HG02885 (cell line): Measurements from ENCODE around the gene CNTROB.

ENCODE experiments used
- ATAC-seq: cut with Tn5 transposase; IDR thresholded peaks from one replicate; pipeline ENCODE4 v1.9.1; 2021; ENCODE audit warnings: mild to moderate bottlenecking; ENCODE audit not compliant: unreplicated experiment, poor library complexity

CNTROB gene

DNA sequence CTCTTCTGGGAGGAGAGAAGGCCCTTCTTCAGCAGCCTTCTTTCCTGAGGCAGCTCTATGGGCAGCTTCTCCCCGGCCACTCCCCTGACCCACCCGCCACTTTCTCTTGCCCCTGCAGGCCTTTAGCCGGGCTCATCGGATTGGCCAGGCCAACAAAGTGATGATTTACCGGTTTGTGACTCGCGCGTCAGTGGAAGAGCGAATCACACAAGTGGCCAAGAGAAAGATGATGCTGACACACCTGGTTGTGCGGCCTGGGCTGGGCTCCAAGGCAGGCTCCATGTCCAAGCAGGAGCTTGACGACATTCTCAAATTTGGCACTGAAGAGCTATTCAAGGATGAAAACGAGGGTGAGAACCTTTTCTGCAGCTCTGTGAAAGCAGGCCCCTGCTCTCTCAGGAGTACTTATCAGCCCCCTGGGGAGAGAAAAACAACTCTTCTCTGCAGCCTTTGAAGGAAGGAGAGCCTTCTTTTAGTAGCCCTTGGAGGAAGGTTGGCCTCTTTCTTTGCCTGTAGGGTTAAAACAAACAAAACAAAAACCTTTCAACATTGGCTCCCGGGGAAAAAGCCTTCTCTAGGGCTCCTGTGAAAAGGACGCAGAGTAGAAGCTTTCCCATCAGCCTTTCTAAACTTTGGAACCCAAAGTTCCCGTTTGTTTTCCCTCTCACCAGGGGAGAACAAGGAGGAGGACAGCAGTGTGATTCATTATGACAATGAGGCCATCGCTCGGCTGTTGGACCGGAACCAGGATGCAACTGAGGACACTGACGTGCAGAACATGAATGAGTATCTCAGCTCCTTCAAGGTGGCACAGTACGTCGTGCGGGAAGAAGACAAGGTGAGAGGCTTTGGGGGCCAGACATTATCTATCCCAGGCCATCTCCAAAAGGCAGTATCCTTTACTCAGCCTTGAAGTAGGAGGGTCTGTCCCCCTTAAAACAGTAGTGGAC, 28.6 kb upstream of the CNTROB start:
- no peak for ATAC-seq

DNA sequence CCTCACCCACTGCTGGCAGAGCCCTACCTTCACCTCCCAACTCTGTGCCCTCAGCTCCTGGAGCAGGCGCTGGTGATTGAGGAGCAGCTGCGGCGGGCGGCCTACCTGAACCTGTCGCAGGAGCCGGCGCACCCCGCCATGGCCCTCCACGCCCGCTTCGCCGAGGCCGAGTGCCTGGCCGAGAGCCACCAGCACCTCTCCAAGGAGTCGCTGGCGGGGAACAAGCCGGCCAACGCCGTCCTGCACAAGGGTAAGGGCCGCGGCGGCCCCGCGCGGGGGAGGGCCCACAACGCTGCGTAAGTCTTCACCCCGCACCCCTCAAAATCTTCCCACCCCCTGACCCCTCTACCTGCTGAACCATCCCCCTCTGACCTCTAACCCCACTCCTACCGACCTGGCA, 22.9 kb upstream of the CNTROB start:
- no peak for ATAC-seq

DNA sequence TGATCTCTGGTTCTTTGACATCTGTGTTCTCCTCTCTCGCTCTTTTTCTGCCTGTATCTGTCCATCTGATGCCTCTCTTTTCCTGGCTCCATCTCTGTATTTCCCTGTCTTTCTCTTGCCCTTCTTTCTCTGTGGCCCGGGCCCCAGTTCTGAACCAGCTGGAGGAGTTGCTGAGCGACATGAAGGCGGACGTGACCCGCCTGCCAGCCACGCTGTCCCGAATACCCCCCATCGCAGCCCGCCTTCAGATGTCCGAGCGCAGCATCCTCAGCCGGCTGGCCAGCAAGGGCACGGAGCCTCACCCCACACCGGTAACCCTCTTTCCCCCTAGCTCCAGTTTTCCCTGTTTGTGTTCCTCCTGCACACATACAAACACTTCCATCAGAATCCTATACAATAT, 21.7 kb upstream of the CNTROB start:
- ATAC-seq, result no peak

DNA sequence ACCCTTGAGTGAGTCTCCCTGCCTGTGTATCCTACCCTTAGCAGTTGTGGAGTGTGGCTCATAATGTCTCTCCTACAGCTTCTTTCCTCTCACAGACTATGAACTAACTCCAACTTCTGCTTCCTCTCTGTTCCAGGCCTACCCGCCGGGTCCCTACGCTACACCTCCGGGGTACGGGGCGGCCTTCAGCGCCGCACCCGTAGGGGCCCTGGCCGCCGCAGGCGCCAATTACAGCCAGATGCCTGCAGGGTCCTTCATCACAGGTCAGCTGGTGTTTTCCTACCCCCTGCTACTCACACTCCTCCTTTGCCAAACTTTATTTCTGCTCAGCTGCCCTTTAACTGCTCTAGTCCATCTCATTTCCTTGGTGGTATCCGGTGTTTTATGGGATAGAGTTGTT, 21.3 kb upstream of the CNTROB start:
- ATAC-seq, result no peak

DNA sequence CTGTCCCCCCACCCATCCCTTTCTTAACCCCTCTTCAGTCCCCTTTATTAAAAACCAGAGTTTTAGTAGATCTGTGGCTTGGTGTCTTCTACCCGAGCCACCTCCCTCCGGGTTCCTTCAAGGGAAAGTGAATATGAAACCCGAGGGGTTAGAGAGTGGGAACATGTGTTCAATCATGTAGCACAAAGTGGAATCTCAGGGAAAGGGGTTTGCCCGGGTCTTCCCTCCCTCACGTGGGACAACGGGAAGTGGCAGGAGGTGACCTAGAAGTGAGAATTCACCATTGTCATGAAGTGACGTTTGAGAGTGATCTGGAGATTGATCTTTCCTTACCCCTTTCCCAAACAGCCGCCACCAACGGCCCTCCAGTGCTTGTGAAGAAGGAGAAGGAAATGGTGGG, 20.9 kb upstream of the CNTROB start:
- no peak for ATAC-seq

DNA sequence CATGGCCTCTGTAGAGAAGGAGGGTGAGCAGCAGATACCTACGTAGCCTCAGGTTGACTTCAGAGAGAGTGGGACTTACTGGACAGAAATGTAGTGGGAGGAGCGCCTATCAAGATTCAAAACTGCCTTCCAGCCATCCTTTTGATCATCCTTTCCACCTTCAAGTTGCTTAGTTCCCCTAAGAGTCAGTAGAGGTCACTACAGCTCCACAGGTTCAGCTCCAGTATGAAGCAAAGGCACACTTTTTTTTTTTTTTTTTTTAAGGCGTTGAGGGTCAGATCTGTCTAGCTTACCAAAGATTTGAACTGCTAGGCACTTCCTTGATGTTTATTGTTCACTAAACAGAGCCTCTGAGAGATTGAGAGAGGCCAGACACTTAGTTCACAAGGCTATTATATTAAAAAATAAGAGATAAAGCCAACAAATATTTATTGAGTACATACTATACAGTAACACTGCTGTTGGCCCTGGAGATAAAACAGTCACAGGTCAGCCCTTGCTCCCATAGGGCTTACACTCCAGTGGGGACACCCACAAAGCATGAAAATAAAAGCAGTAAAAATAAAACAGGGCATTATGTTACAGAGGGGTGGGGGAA, 19.0 kb upstream of the CNTROB start:
- ATAC-seq, result no peak

DNA sequence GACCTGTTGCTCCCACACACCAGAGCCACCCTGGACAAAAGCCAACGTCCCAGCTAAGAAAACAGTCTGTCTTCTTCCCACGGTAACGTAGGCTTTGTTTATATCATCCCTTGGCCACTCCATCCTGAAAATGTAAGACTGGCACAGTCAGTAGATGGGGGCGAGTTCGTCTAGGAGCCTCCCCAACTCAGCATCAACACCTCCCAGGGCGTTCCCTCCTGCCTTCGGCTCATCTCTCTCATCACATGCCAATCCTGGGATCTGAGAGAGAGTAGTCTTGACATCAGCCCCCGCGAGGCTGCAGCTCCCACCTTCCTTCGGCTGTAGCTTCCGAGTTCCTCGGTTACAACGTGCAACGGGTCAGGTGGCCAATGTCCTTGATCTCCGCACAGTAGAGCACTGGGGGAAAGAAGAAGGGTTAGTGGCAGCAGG, 16.8 kb upstream of the CNTROB start:
- no peak for ATAC-seq

DNA sequence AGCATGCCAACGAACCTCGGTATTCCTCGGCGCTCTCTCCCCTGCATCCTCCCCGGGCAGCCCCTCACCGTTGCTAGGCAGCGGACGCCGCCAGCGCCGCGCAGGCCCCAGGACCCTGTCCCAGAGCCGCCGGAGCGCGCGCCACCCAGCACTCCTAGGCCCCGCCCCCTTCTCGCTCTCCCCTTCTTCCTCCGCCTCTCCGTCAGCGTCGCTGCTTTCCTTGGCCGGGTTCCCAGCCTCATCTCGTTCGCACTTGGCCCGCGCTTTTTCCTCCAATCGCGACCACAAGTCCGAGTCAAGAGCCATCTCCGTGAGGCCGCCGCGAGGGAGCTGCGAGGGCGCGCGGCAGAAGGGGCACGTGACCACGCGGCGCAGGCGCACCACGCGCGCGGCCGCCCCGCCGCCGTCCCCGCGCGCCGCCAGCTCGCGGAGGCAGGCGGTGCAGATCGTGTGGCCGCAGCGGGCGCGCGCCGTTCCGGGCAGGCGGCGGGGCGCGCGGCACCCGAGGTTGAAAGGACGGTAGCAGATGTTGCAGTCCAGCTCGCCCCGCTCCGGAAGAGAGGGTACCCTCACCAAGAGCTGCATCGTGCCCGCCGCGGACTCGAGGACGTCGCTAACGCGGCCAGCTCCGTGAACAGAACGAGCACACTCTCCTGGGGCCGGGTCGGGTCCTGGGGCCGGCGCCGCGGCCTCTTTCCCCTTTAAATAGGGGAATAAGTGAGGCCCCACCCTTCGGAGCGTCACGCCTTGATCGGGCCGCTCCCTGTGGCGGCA, 16.2 kb upstream of the CNTROB start, which contains the start of gene RNF227:
Gene RNF227, minus strand, starts transcription at position 679 of the 774 bp plus-strand sequence. Its CDS starts 94 bp downstream, at position 585.
- peak; percentile 80 for ATAC-seq

DNA sequence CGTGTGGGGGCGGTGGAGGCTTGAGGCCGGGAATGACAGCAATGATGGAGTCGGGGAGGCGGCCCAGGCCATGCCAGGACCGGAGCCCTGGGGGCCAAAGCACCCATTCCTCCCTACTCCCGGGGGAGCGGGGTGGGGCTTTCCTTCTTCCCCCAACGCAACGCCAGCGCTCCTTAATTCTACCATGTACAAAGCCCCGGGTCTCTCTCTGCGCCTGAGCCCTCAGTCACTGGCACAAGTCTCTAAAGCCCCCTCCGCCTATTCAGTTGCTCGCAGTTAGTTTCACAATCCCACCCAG, 15.7 kb upstream of the CNTROB start:
- ATAC-seq, result no peak

DNA sequence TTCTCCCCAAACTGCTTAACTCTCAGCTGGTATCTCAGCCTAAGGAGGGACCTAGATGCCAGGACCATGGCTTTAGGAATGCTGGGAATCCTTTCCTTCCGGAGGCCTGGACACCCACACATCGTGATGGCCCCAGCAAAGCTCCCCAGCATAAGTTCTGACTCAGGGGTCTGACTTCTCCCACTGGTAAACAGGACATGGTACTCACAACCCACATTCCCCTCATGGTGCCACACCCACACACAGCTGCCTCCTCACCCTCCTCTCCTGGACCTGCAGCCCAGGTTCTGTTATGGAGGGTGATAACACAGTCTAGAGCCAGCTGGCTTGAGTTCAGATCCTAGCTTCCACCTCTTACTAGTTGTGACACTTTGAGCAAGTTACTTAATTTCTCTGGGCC, 15.2 kb upstream of the CNTROB start:
- ATAC-seq, result no peak

DNA sequence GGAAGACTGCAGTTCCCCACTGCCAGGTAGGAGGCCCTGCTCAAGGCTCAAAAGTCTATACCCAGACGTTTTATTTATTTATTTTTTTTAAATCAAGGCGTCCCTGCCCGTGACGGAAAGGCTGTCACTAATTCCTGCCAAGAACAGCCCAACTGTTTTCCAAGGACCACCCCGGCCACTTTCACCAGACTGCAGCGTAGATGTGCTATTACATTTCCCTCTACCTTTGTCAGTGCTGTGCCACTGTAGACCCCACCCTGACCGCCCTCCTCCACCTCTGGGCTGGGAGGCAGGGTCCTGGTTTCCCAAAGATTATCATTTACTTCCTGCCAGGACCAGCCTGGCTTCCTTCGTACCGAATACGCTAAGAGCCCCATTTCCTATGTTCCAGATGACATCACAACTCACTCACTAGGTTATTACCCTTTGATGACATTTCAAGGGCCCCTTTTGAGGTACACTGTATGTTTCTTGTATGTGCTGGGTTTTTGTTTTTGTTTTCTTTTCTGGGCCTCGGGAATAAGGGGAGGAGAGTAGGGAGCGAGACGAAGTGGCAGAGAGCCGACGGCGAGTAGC, 9.6 kb upstream of the CNTROB start:
- ATAC-seq, result no peak

DNA sequence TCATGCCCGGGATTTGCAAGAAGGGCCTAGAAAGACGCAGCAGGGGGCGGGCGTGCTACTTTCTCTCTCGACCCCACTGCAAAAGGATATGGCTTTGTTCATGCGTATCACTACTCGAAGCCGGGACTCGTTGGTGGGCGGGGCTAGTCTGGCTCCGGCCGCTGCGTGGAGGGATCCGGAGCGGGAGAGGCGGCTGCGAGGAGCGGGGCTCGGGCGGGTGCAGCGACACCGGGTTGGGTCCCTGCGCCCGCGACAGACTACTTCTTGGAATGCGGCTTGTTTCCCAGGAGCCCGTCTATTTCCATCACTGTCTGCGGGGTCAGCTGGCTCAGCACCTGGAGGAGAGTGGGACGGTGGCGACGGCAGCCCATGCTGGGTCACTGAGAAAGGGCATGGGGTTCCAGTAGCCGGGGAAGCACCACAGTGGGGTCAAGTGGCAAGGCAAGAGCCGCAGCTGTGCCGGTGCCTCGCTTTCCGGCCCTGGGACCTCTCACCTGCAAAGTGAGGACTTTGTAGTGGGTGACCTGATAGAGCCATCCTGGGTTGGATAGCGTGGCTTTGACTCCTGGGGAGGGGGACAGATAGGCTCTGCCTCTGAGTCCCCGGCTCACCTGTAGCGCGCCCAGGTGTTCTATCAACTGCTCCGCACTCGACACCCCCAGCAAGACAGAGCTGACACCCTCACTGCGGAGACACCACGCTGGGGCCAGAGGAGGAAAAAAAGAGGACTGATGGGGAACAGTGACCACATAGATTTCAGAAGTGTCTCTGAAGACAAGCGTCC, 9.0 kb upstream of the CNTROB start:
- no peak for ATAC-seq

DNA sequence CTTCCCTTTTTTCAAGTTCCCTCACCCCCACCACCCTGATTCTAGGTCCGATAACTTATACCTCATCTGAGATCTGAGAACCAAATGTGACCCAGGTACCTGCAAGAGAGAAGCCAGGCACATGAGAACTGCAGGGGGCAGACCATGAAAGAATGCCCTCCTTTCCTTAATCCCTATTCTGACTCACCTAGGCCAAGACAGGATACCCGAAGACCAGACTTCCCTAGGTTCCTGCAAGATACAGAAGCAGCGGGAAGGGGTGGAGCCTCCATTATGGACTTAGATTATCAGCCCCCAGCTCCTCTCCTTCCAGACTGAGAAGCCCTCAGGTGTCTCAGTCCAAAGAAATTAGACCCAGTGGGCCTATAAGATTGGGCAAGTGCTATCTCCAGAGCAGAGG, 4.4 kb upstream of the CNTROB start:
- ATAC-seq, result no peak

DNA sequence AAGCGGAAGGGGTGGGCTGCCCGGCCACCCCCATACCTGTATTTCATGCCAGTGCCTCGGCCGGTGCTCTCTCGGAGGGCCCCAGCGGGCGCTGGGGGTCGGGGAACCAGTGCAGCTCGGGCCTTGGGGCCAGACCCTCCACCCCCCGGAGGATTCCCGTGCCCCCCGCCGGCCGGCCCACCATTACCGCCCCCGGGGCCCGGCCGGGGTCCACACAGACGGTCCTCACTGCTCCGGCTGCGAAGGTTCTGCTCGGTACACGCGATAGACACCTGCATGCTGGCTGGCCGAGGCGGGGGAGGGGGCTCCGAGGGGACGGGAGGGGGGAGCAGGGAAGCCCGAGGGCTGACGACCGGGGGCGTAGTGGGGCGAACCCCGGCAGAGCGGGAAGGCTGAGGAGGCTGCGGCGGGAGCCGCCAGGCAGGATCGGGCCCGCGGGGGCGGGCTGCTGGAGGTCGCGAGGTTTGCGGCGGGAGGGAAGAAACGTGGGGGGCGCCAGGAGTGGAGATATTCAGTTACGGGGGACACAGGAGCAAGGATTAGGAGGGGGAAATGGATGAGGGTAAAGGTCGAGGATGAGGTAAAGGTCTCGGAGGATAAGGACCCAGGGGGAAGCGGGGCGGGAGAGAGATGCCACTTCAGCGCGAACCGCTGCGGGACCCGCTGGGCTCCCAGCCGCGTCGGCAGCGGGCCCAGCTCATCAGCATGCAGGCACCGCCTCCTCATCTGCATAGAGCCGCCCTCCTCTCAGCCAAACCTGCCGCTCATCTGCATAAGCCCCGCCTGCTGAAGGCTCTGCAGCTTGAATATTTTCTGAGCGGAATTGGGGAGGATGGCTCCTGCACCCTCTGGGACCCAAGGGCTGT, 2.6 kb upstream of the CNTROB start, which contains the start of gene KCNAB3:
Gene KCNAB3, minus strand, starts transcription at position 699 of the 866 bp plus-strand sequence. Its CDS starts 421 bp downstream, at position 278.
- ATAC-seq, result no peak

DNA sequence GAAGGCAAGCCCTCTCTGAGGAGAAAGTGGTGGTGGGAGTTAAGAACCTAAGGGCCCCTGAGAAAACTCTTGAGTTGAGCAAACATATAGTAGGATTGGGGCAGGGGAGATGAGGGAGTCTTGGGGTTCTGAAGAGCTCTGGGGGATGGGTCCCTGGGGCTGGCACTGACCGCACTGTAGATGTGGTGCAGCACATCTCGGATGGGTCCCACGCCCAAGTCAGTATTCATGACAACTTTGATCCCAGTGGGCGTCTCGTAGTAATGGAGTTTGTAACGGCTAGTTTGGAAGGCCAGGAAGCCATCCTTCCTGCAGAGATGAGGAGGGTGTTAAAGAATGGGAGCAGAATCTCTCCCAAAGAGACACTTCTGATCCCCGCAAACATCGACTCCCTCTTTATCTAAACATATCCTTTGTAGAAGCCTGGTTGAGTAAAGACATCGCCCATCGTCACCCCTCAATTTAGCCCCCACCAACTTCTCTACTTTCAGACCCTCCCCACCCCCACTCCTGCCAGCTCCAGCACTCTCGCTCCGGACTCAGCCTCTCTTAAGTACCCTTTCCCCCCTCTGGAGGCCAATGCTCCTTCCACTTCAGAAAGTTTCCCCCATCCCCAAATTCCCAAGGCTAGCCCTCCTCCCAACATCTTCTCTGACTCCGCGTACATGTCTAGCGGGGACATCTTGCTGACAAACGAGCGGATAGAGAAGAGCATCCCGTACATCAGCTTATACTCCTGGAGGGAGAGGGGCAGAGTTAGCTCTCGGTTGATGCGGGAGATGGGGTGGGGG, 970 bp upstream of the CNTROB start:
- ATAC-seq, result no peak

DNA sequence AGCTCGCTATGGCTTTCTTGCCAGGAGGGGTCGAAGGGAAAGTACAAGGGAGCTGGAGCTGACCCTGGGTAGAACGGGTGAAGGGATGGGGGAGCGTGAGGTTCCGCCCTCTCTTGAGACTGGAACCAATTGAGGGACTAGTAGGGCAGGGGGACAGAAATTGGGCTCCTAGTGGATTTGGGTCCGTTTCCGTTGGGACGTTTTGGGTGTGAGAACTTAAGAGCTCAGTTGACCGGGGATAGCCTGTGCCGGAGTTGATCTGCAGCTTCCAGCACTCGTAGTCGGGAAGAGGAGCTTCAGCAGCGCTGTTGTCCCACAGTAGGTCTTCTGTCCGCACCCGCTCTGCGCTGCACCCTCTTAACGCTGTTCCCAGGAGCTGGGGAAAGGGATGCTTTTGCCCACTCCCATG, 481 bp downstream of the CNTROB start:
- peak; percentile 9 for ATAC-seq

DNA sequence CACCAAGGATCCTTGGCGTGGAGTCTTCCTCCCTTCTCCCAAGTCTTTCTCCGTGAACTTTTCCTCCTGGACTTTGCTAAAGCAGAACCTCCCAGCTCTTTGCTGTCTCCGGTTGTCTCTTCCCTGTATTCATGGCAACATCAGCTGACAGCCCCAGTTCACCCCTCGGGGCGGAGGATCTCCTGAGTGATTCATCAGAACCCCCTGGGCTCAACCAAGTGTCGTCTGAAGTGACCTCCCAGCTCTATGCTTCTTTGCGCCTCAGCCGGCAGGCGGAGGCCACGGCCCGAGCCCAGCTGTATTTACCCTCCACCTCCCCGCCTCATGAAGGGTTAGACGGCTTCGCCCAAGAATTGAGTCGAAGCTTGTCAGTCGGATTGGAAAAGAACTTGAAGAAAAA, 943 bp downstream of the CNTROB start:
- no peak for ATAC-seq

DNA sequence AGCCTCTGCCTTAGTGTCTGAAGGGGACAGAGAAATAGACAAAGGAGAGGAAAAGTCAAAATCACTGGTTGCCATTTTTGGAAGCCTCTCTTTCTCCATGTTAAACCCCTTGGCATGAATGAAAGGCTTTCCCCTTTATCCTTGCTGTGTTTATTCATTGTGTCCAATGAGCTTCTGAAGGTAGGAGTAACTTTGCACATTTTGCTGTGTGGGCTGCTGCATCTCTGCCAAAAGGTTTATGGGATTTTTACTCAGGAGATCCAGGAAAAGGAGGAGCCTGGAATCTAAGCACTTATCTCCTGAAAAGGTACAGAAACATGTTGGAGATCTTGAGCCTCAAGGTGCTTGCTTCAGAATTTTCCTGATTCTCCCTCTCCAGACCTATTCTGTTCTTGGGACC, 3.9 kb downstream of the CNTROB start:
- no peak for ATAC-seq
